IPS DF 6.9 (cell line): ENCODE data around the gene FUT7.

ENCODE experiments used
- DNase-seq: peaks from one replicate; pipeline ENCODE4 v3.0.0-alpha.2; 2013; ENCODE audit warnings: low read depth, low spot score
- H3K27ac ChIP-seq: one replicate; pipeline ENCODE4 v1.5.1; 2013; ENCODE audit warnings: low read length, control low read depth
- H3K27me3 ChIP-seq: 2 replicates; pipeline ENCODE4 v1.6.1; 2013; ENCODE audit warnings: mild to moderate bottlenecking, low read length; ENCODE audit not compliant: control insufficient read depth, insufficient read depth
- H3K36me3 ChIP-seq: 2 replicates; pipeline ENCODE4 v1.6.1; 2013; ENCODE audit warnings: low read length; ENCODE audit not compliant: control insufficient read depth, insufficient read depth
- H3K4me1 ChIP-seq: 2 replicates; pipeline ENCODE4 v1.6.1; 2013; ENCODE audit warnings: low read length; ENCODE audit not compliant: control insufficient read depth, insufficient read depth
- H3K4me3 ChIP-seq: 2 replicates; pipeline ENCODE4 v1.5.1; 2013; ENCODE audit warnings: mild to moderate bottlenecking, low read length
- H3K9me3 ChIP-seq: 2 replicates; pipeline ENCODE4 v1.6.1; 2013; ENCODE audit warnings: low read length, inconsistent platforms; ENCODE audit not compliant: control insufficient read depth, insufficient read depth
- WGBS: extraction: QIAGEN DNeasy Blood & Tissue Kit; methylation state at CpG from one replicate; pipeline ENCODE4 v1.1.7; 2013; ENCODE audit warnings: mixed read lengths, missing lambda C conversion rate; ENCODE audit not compliant: insufficient read length, insufficient coverage; 5-methylcytosine and 5-hydroxymethylcytosine counted together

The FUT7 gene

GRCh38 chr9:137031904-137032640 is at the start of gene FUT7:
FUT7 (minus strand) TSS chr9:137032088; CDS start chr9:137031991, 97 bp downstream.
- no peaks in the 10 kb centered on the region for H3K9me3 ChIP-seq
- WGBS: no CpG with 5 or more reads among the region's 16 CpGs
- H3K4me3 ChIP-seq: no peak within 1 kb of the TSS; the same call in 1 of the 2 replicates
- H3K36me3 ChIP-seq: no peaks in the 10 kb centered on the region; the same call in 1 of the 2 replicates
- no peak for DNase-seq
- no peak within 1 kb of the TSS for H3K27ac ChIP-seq
- peaks cover 3% of the 10 kb centered on the region for H3K4me1 ChIP-seq
- H3K27me3 ChIP-seq: no peaks in the 10 kb centered on the region; the same call in 1 of the 2 replicates

DNA sequence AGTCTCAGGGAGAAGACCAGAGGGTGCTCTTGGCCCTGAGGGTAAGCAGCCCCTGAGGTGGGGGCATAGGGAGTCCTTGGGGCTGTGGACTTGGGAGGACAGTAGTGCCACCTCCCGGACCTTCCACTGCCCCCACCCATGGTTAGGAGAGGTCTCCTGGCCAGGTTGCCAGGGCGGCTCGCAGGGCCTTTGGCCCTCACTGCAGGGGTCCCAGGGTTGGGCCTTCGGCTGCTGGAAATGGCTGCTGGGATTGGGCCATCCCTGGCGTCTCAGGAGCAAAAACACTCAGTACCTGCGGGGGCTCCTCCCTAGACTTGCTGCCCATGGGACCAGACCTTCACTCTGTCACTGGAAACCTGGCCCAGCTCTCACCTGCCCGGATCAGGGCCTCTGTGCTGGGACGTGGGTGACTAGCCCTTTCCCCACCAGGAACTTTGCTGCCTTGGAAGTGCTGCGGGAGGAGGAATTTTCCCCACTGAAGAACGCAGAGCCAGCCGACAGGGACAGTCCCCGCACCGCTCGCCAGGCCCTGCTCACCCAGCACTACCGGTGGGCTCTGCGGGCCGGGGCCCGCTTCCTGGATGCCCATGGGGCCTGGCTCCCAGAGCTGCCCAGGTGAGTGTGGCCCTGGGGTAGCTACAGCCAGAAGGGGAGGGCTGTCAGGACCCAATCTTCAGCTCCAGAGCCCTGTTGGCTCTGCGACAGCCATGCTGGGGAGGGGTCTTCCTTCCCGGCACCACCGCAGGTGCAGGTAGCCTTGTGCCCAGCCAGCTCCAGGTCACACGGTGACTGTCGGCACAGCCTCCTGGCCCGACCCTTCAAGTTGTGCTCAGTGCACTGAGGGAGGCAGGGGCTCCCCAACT is 48.6 kb upstream of the FUT7 start:
- Histone ChIP-seq H3K4me1 (peaks cover 6% of the 10 kb centered on the region), H3K9me3 (no peaks in the 10 kb centered on the region), H3K36me3 (no peaks in the 10 kb centered on the region), H3K27ac (no peak overlapping the region), H3K27me3 (peaks cover 13% of the 10 kb centered on the region; the same call in 1 of the 2 replicates), H3K4me3 (no peak overlapping the region)
- WGBS: no CpG with 5 or more reads among the region's 24 CpGs
- no peak for DNase-seq

DNA sequence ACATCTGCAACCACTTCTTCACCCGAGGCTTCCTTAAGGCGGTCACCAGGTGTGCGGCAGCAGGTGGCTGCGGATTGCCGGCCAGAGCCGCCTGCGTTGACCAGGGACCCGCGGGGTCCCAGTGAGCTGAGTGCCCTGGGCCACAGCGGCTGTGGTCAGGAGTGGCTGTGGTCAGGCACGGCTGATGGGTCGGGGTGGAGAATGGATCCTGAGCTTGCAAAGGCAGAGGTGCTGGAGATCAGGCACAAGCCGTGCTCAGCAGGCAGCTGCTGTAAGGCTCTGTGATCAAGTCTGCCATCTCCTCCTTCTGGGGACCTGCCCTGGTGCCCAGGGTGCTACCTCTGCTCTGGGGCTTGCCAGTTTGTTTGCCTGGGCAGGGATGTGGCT is 47.5 kb upstream of the FUT7 start:
- H3K36me3 ChIP-seq: no peaks in the 10 kb centered on the region
- H3K9me3 ChIP-seq: no peaks in the 10 kb centered on the region
- DNase-seq: no peak
- H3K27me3 ChIP-seq: peaks cover 13% of the 10 kb centered on the region; the same call in 1 of the 2 replicates
- peaks cover 9% of the 10 kb centered on the region for H3K4me1 ChIP-seq
- WGBS: no CpG with 5 or more reads among the region's 13 CpGs
- no peak overlapping the region for H3K27ac ChIP-seq
- no peak overlapping the region for H3K4me3 ChIP-seq

- peaks cover 13% of the 10 kb centered on the region; the same call in 1 of the 2 replicates for H3K27me3 ChIP-seq
- WGBS: no CpG with 5 or more reads among the region's 51 CpGs
- H3K4me1 ChIP-seq: peaks cover 9% of the 10 kb centered on the region
- no peaks in the 10 kb centered on the region for H3K9me3 ChIP-seq
- DNase-seq: no peak
- H3K4me3 ChIP-seq: peak overlapping the region; percentile 42; the same call in 1 of the 2 replicates
- no peaks in the 10 kb centered on the region for H3K36me3 ChIP-seq
- H3K27ac ChIP-seq: no peak overlapping the region
Measured at GRCh38 chr9:137078701-137079400, 47.0 kb upstream of the FUT7 start.

GRCh38 chr9:137077758-137078693 is 46.1 kb upstream of the FUT7 start:
- H3K27me3 ChIP-seq: peaks cover 13% of the 10 kb centered on the region; the same call in 1 of the 2 replicates
- no CpG with 5 or more reads among the region's 76 CpGs for WGBS
- H3K9me3 ChIP-seq: no peaks in the 10 kb centered on the region
- no peaks in the 10 kb centered on the region for H3K36me3 ChIP-seq
- H3K4me1 ChIP-seq: peaks cover 9% of the 10 kb centered on the region
- no peak for DNase-seq
- no peak overlapping the region for H3K27ac ChIP-seq
- H3K4me3 ChIP-seq: peak overlapping the region; percentile 42; the same call in 1 of the 2 replicates

DNA sequence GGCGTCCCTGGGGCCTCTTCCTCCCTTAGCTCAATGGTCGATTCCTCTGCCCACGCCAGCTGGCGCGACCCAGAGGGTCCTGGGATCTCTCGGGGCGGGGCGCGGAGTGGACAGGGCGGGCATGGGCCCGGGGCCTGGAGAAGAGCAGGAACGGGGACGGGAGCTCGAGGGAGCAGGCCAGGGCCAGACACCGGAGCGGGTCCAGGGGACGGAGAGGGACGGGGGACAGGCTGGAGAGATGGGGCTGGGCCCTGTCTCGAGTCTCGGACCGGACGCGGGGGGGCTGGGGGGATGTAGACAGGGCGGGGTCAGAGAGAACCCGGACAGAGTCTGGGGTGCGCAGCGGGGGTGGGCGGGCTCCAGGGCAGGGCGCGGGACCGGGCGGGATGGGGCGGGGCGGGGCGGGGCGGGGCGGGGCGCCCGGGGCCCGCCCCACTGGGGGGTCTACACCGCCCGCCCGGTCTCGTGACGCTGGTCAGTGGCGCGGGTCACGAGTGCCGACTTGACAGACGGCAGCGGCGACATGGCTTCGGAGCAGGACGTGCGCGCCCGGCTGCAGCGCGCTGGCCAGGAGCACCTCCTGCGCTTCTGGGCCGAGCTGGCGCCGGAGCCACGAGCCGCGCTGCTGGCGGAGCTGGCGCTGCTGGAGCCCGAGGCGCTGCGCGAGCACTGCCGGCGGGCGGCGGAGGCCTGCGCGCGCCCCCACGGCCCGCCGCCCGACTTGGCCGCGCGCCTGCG is 45.3 kb upstream of the FUT7 start, which contains the start of gene UAP1L1:
TSS of gene UAP1L1 (plus strand) at position 508 of the 738 bp plus-strand sequence. CDS start at position 524, 16 bp downstream.
- WGBS: no CpG with 5 or more reads among the region's 87 CpGs
- Histone ChIP-seq H3K36me3 (no peaks in the 10 kb centered on the region), H3K4me3 (peak within 1 kb of the TSS; percentile 42; the same call in 1 of the 2 replicates), H3K27me3 (peaks cover 13% of the 10 kb centered on the region; the same call in 1 of the 2 replicates), H3K4me1 (peaks cover 9% of the 10 kb centered on the region), H3K27ac (no peak within 1 kb of the TSS), H3K9me3 (no peaks in the 10 kb centered on the region)
- DNase-seq: no peak

DNA sequence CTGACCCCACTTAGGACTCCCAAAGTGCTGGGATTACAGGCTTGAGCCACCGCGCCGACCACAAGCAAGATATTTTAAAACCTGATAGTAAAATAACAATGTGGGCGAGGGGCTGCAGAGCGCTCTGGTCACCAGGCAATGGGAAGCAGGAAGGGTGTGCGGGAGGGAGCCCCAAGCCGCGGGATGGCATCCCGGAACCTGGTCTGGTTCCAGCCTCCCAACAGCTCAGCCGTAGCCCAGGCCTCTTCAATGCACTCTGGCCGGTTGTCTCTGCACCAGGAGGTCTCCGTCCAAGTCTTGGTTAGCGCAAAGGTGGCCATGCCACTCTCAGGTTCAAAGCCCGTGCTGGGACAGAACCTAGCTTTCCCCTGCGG is 44.7 kb upstream of the FUT7 start:
- Histone ChIP-seq H3K36me3 (no peaks in the 10 kb centered on the region), H3K9me3 (no peaks in the 10 kb centered on the region), H3K27ac (no peak overlapping the region), H3K27me3 (peaks cover 13% of the 10 kb centered on the region; the same call in 1 of the 2 replicates), H3K4me1 (peaks cover 9% of the 10 kb centered on the region), H3K4me3 (no peak overlapping the region; the same call in 1 of the 2 replicates)
- DNase-seq: no peak
- WGBS: no CpG with 5 or more reads among the region's 15 CpGs

DNA sequence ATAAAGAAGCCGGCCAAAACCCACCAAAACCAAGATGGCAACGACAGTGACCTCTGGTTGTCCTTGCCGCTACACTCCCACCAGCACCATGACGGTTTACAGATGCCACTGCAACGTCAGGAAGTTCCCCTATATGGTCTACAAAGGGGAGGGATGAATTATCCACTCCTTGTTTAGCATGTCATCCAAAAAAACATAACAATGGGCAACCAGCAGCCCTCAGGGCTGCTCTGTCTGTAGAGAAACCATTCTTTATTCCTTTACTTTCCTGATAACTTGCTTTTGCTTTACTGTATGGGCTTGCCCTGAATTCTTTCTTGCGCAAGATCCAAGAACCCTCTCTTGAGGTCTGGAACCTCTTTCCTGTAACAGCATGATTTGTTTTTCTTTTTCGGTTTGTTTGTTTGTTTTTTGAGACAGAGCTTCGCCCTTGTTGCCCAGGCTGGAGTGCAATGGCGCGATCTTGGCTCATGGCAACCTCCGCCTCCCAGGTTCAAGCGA is 43.4 kb upstream of the FUT7 start:
- Histone ChIP-seq H3K9me3 (no peaks in the 10 kb centered on the region), H3K27ac (no peak overlapping the region), H3K36me3 (no peaks in the 10 kb centered on the region), H3K4me1 (peaks cover 13% of the 10 kb centered on the region), H3K27me3 (peaks cover 13% of the 10 kb centered on the region; the same call in 1 of the 2 replicates), H3K4me3 (no peak overlapping the region)
- WGBS: no CpG with 5 or more reads among the region's 12 CpGs
- DNase-seq: no peak
